Measurements from ENCODE around the gene MARK4.

The MARK4 gene

DNA sequence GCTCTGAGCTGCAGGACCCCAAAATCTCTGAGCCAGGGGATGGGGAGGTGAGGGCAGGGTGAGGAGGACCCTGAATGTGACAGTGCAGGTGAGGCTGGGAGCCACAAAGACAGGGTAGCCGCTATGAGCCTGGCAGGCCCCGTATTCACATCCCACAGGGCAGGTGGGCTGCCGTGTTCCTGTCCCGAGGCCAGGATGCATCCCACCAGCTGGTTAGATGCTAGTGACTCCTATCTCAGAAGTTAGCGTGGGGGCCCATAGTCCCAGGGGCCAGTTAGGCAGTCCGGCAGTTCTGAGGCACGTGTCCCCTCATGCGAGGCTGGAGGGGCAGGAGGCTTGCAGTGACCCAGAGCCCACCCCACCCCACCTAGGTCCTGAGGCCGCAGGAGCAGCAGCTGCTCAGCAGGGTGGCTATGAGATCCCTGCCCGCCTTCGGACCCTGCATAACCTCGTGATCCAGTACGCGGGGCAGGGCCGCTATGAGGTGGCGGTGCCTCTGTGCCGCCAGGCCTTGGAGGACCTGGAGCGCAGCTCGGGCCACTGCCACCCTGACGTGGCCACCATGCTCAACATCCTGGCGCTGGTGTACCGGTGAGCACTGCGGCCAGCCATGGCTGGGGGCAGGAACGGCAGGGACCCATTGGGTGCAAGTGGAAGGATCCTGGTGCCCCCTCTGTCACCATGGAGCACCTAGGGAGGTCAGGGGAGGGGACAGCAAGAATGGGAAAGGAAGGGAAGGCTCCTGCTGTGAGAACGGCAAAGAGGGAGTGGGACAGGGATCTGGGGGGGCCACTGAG, 96.7 kb downstream of the MARK4 start:
- no peak overlapping the region for H3K9ac ChIP-seq (ENCODE audit: low read length)
- no peak for DNase-seq (ENCODE audit: low read depth)
- no peaks in the 10 kb centered on the region for H3K4me1 ChIP-seq (ENCODE audit: control insufficient read depth, insufficient read depth, low read length)
- peaks cover 9% of the 10 kb centered on the region for H3K27me3 ChIP-seq (replicated peaks; ENCODE audit: control insufficient read depth, insufficient read depth, low read length)
- no peaks in the 10 kb centered on the region for H3K9me3 ChIP-seq (ENCODE audit: control insufficient read depth, low read length)
- no peak overlapping the region for H3K4me3 ChIP-seq (ENCODE audit: low read length)
- peaks cover 8% of the 10 kb centered on the region for H3K36me3 ChIP-seq (ENCODE audit: control insufficient read depth, insufficient read depth, low read length, severe bottlenecking)

DNA sequence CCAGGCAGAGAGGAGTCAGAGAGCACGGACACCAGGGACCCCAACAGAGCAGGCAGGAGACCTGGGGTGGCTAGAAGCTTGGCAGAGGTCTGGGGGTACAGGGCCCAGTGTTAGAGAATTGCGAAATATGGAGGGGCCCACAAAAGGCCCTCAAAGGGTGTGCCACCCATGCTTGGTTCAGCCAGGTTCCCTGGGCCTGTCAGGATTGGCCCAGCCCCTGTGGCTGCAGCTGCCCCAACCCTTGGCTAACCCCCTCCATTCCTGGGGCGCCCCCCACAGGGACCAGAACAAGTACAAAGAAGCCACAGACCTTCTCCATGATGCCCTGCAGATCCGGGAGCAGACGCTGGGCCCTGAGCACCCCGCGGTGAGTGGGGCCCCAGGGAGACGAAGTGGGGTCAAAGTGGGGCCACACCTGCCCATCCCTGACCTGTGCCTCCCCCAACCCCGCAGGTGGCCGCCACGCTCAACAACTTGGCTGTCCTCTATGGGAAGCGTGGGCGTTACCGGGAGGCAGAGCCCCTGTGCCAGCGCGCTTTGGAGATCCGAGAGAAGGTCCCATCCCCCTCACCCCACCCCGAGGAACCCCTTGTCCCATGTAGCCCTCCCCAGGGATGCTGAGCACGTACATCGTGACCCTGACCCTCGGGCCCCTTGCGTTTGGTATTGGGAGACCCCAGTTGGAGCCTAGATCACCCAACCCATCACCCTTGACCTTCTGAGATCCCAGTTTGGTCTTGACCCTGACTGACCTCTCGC, 97.5 kb downstream of the MARK4 start:
- DNase-seq (ENCODE audit: low read depth): no peak
- H3K4me3 ChIP-seq (ENCODE audit: low read length): no peak overlapping the region
- no peaks in the 10 kb centered on the region for H3K9me3 ChIP-seq (ENCODE audit: control insufficient read depth, low read length)
- peaks cover 9% of the 10 kb centered on the region for H3K27me3 ChIP-seq (replicated peaks; ENCODE audit: control insufficient read depth, insufficient read depth, low read length)
- peaks cover 16% of the 10 kb centered on the region for H3K36me3 ChIP-seq (ENCODE audit: control insufficient read depth, insufficient read depth, low read length, severe bottlenecking)
- H3K9ac ChIP-seq (ENCODE audit: low read length): no peak overlapping the region
- H3K4me1 ChIP-seq (ENCODE audit: control insufficient read depth, insufficient read depth, low read length): no peaks in the 10 kb centered on the region

DNA sequence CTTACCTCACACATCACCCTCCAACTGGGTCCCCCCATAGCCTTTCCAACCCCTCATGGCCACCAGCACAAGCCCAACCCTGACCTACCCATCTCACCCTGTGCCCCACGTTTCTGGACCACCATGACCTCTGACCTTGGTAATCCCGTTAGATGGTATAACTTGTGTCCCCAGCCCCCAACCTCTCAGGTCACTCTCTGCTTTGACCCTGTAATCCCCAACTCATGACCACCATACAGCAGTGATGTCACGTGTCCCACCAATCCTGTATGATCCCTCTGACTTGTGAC, 98.0 kb downstream of the MARK4 start:
- no peaks in the 10 kb centered on the region for H3K9me3 ChIP-seq (ENCODE audit: control insufficient read depth, low read length)
- H3K4me3 ChIP-seq (ENCODE audit: low read length): no peak overlapping the region
- H3K36me3 ChIP-seq (ENCODE audit: control insufficient read depth, insufficient read depth, low read length, severe bottlenecking): peaks cover 21% of the 10 kb centered on the region
- DNase-seq (ENCODE audit: low read depth): no peak
- peaks cover 9% of the 10 kb centered on the region for H3K27me3 ChIP-seq (replicated peaks; ENCODE audit: control insufficient read depth, insufficient read depth, low read length)
- H3K9ac ChIP-seq (ENCODE audit: low read length): no peak overlapping the region
- no peaks in the 10 kb centered on the region for H3K4me1 ChIP-seq (ENCODE audit: control insufficient read depth, insufficient read depth, low read length)

DNA sequence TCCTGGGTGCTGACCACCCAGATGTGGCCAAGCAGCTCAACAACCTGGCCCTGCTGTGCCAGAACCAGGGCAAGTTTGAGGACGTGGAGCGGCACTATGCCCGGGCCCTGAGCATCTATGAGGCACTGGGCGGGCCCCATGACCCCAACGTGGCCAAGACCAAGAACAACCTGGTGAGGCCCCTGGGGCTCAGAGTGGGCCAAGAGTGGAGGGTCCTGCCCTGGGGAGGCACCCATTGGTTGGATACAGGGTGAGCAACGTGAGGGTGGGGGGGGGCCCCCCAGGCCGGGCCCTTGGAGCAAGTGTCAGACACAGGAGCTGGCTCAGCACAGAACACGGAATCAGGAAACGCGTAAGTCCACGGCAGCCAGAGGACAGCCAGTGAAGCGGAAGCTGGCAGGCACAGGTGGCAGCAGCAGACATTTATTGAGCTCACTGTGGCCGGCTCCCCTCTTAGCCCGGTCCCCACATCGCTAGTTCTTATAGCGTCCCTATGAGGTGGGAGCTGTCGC, 98.4 kb downstream of the MARK4 start:
- Histone ChIP-seq H3K27me3 (replicated peaks; ENCODE audit: control insufficient read depth, insufficient read depth, low read length) (peaks cover 9% of the 10 kb centered on the region), H3K9me3 (ENCODE audit: control insufficient read depth, low read length) (no peaks in the 10 kb centered on the region), H3K4me3 (ENCODE audit: low read length) (no peak overlapping the region), H3K36me3 (ENCODE audit: control insufficient read depth, insufficient read depth, low read length, severe bottlenecking) (peaks cover 26% of the 10 kb centered on the region), H3K9ac (ENCODE audit: low read length) (no peak overlapping the region), H3K4me1 (ENCODE audit: control insufficient read depth, insufficient read depth, low read length) (no peaks in the 10 kb centered on the region)
- no peak for DNase-seq (ENCODE audit: low read depth)

DNA sequence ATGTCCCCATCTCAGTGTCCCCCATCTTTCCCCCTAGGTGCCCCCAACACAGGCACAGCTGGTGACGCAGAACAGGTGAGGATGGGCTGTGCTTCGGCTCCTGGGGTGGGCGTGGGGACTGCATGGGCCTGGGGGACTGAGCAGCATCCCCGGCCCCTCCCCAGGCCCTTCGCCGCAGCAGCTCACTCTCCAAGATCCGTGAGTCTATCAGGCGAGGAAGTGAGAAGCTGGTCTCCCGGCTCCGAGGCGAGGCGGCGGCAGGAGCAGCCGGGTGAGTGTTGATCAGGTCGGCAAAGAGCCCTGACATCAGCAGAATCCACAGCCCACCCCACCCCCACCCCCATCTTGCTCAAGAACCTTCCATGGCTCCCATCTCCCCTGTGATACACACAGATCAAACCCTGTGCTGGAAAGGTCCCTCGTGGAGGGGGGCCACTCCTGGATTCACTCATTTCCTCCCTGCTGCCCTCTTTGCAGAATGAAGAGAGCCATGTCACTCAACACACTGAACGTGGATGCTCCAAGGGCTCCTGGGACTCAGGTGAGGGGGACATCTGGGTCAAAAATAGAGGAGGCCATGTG, 99.5 kb downstream of the MARK4 start:
- H3K4me1 ChIP-seq (ENCODE audit: control insufficient read depth, insufficient read depth, low read length): no peaks in the 10 kb centered on the region
- H3K36me3 ChIP-seq (ENCODE audit: control insufficient read depth, insufficient read depth, low read length, severe bottlenecking): peaks cover 35% of the 10 kb centered on the region
- no peak for DNase-seq (ENCODE audit: low read depth)
- no peaks in the 10 kb centered on the region for H3K9me3 ChIP-seq (ENCODE audit: control insufficient read depth, low read length)
- no peak overlapping the region for H3K4me3 ChIP-seq (ENCODE audit: low read length)
- peaks cover 6% of the 10 kb centered on the region for H3K27me3 ChIP-seq (replicated peaks; ENCODE audit: control insufficient read depth, insufficient read depth, low read length)
- H3K9ac ChIP-seq (ENCODE audit: low read length): no peak overlapping the region

DNA sequence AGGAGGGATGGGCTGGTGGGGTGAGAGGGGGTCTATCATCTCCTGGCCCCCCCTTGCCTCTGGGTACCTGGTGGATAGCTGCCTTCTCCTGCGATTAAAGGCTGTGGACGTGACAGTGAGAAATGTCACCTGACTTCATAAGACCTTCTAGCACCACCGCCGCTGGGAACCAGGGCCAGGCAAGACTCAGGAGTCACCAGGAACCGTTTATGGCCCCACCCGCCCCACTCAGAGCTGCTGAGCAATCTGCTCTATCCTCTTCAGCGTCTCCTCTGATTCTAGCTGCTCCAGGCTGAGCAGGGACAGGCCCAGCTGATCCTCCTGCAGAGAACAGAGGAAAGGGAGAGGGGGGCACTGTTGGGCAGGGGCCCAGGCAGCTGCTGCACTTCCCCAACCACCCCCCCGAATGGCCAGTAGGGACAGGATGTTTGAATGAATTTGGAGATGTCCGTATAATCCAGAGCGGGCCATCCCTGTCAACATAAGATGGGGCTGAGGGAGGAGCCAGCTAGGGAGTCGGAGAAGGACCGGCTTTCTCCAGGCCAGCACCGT, 100.4 kb downstream of the MARK4 start:
- Histone ChIP-seq H3K9me3 (ENCODE audit: control insufficient read depth, low read length) (no peaks in the 10 kb centered on the region), H3K4me1 (ENCODE audit: control insufficient read depth, insufficient read depth, low read length) (no peaks in the 10 kb centered on the region), H3K36me3 (ENCODE audit: control insufficient read depth, insufficient read depth, low read length, severe bottlenecking) (peaks cover 41% of the 10 kb centered on the region), H3K9ac (ENCODE audit: low read length) (no peak overlapping the region), H3K27me3 (replicated peaks; ENCODE audit: control insufficient read depth, insufficient read depth, low read length) (peaks cover 6% of the 10 kb centered on the region), H3K4me3 (ENCODE audit: low read length) (no peak overlapping the region)
- DNase-seq (ENCODE audit: low read depth): no peak

DNA sequence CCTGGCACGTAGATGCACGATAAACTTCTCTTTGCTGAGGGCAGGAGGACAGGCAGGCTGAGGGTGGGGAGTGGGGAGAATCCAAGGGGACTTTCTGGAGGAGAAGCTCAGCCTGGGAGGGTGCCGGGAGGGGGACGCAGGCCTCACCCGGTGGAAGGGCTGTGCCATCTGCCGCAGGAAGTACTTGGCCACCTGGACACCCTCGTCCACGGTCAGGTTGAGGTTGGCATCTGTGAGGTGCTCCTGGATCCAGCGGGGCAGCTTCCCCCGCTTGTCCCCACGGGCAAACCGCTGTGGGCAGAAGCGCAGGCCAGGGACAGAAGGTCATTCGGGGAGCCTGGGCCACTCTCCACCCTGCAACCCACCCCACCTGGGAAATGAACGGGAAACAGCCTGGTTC, 101.0 kb downstream of the MARK4 start:
- Histone ChIP-seq H3K4me1 (ENCODE audit: control insufficient read depth, insufficient read depth, low read length) (no peaks in the 10 kb centered on the region), H3K9me3 (ENCODE audit: control insufficient read depth, low read length) (no peaks in the 10 kb centered on the region), H3K4me3 (ENCODE audit: low read length) (no peak overlapping the region), H3K27me3 (replicated peaks; ENCODE audit: control insufficient read depth, insufficient read depth, low read length) (peaks cover 6% of the 10 kb centered on the region), H3K9ac (ENCODE audit: low read length) (no peak overlapping the region), H3K36me3 (ENCODE audit: control insufficient read depth, insufficient read depth, low read length, severe bottlenecking) (peaks cover 46% of the 10 kb centered on the region)
- no peak for DNase-seq (ENCODE audit: low read depth)

DNA sequence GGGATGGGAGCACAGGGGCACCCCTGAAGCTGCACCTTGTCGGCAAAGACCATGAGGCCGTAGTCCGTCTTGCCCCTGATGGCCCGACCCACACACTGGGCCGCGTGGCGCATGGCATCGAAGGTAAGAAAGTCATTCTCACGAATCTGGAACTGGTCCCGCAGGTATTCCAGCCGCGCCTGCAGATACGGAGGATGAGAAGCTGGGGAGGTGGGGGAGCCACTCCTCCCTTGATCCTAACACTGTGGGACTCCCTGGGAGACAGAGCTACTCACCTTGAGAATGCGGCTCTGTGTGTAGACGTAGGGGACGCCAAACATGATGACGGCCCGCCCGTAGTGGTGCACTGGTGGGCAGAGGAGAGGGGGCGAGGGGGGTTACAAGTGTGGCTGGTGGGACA, 101.4 kb downstream of the MARK4 start:
- peaks cover 4% of the 10 kb centered on the region for H3K27me3 ChIP-seq (replicated peaks; ENCODE audit: control insufficient read depth, insufficient read depth, low read length)
- no peak for DNase-seq (ENCODE audit: low read depth)
- H3K9ac ChIP-seq (ENCODE audit: low read length): no peak overlapping the region
- no peaks in the 10 kb centered on the region for H3K4me1 ChIP-seq (ENCODE audit: control insufficient read depth, insufficient read depth, low read length)
- H3K4me3 ChIP-seq (ENCODE audit: low read length): no peak overlapping the region
- no peaks in the 10 kb centered on the region for H3K9me3 ChIP-seq (ENCODE audit: control insufficient read depth, low read length)
- peaks cover 46% of the 10 kb centered on the region for H3K36me3 ChIP-seq (ENCODE audit: control insufficient read depth, insufficient read depth, low read length, severe bottlenecking)

DNA sequence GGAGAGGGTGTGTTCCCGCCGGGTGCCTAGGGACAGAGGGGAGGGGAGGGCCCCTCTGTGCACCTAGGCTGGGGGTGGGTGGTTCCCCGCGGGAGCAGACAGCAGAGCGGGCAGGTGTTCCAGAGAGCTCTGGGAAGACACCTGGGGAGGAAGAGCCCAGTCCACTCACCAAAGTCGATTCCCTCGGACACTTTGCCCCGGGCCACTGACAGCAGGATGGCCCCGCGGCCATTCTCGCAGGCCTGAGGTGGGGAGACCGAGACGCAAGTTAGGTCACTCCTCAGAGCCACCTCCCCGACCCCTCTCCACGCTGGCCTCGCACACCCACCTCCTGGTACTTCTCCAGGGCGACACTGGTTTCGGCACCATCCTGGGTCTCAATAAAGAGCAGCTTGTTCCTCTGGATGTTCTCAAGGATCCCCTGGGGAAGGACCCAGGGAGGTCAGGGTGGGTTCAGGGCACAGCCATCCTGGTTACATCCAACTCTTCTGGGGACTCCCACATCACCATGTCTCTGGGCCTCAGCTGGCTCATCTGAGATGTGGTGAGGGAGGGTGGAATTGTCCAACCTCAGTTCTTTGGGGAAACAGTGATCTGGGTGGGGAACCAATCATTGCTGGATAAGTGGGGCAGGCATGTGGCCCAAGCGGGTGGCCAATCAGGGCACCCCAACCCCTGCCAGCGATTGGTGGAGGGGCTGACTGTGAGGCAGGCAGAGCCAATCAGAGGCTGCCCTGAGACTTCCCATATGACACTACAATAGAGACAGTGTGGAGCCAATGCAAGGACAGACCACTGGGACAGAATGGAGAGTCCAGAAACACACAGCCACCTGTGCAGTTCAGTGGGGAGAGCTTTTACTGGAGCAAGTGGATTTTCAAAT, 102.1 kb downstream of the MARK4 start:
- no peak for DNase-seq (ENCODE audit: low read depth)
- Histone ChIP-seq H3K36me3 (ENCODE audit: control insufficient read depth, insufficient read depth, low read length, severe bottlenecking) (peaks cover 46% of the 10 kb centered on the region), H3K27me3 (replicated peaks; ENCODE audit: control insufficient read depth, insufficient read depth, low read length) (no peaks in the 10 kb centered on the region), H3K9me3 (ENCODE audit: control insufficient read depth, low read length) (no peaks in the 10 kb centered on the region), H3K4me1 (ENCODE audit: control insufficient read depth, insufficient read depth, low read length) (no peaks in the 10 kb centered on the region), H3K9ac (ENCODE audit: low read length) (no peak overlapping the region), H3K4me3 (ENCODE audit: low read length) (no peak overlapping the region)

DNA sequence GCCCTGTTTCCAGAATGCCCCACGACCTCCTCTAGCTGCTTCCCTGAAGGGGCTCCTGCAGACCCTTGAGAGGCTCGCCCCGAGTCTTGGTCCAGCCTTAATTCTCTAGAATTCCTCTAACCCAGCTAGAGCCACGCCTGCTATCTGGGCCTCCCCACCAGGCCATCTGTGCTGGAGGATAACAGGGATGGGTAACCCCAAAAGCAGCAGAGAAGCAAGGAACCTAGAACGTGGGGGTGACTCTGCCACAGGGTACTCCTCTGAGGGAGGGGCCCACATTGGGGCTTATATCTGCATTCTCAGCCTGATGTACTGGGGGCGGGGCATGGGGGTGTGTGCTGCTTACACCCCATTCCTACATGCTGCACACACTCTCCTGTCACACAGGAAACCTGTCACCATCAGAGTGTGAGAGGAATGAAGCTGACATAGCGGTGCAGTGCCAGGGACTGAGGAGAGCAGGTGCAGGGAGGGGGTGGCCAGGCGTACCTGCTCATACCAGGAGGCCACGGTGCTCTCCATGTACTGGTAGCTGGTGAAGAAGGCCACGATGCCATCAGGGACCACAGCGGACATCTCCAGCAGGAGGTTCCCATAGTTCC, 103.3 kb downstream of the MARK4 start:
- H3K4me1 ChIP-seq (ENCODE audit: control insufficient read depth, insufficient read depth, low read length): no peaks in the 10 kb centered on the region
- DNase-seq (ENCODE audit: low read depth): no peak
- no peaks in the 10 kb centered on the region for H3K27me3 ChIP-seq (replicated peaks; ENCODE audit: control insufficient read depth, insufficient read depth, low read length)
- no peaks in the 10 kb centered on the region for H3K9me3 ChIP-seq (ENCODE audit: control insufficient read depth, low read length)
- H3K9ac ChIP-seq (ENCODE audit: low read length): no peak overlapping the region
- peaks cover 54% of the 10 kb centered on the region for H3K36me3 ChIP-seq (ENCODE audit: control insufficient read depth, insufficient read depth, low read length, severe bottlenecking)
- no peak overlapping the region for H3K4me3 ChIP-seq (ENCODE audit: low read length)
